Measurements from ENCODE around the gene LRRC7.

The LRRC7 gene

GRCh38 chr1:70169018-70169839 lies 601.5 kb downstream of the LRRC7 start:
- DNase-seq = no peak
- in situ Hi-C loops (cut with MboI; ENCODE audit: low pct_unique_long_range_greater_than_20kb, low sequenced_read_pairs) = no loop called here

GRCh38 chr1:70171512-70171911 lies 603.8 kb downstream of the LRRC7 start:
- in situ Hi-C loops (cut with MboI; ENCODE audit: low pct_unique_long_range_greater_than_20kb, low sequenced_read_pairs) = no loop called here

More at GRCh38 chr1:70171512-70171911, 603.8 kb downstream of the LRRC7 start:
- DNase-seq = no peak
